Right atrium auricular region (tissue), 2 donors: ENCODE data around the gene ALMS1. TPM values are rescaled to one million over a fixed set of nuclear protein-coding genes. Genes with fewer than 3 reads are reported as not detected.

ENCODE experiments used
- DNase-seq: peaks from one replicate; pipeline ENCODE4 v3.0.0-alpha.2; 2019; ENCODE audit warnings: low spot score
- H3K27ac ChIP-seq, 2 donors: fragments of 200-600 bp; sonication (generic); 1 replicate in 1 of 2; 2 replicates in 1 of 2; pipeline ENCODE4 v1.5.1; 2016 to 2019
- H3K27me3 ChIP-seq, 2 donors: fragments of 200-600 bp; sonication (generic); one replicate each; pipeline versions ENCODE4 v1.5.1 to v1.6.0; 2017 to 2019
- H3K36me3 ChIP-seq: fragments of 200-600 bp; sonication (generic); one replicate; pipeline ENCODE4 v1.5.1; 2016
- H3K4me1 ChIP-seq, 2 donors: fragments of 200-600 bp; sonication (generic); one replicate each; pipeline versions ENCODE4 v1.5.1 to v1.6.0; 2017 to 2019
- H3K4me3 ChIP-seq, 2 donors: fragments of 200-600 bp; sonication (generic); 1 replicate in 1 of 2; 2 replicates in 1 of 2; pipeline ENCODE4 v1.5.1; 2017 to 2019; ENCODE audit warnings: mild to moderate bottlenecking in 1 of 2, moderate library complexity in 1 of 2
- H3K9me3 ChIP-seq, 2 donors: fragments of 200-600 bp; sonication (generic); one replicate each; pipeline ENCODE4 v1.5.1; 2019
- total RNA-seq, 2 donors: library from RNA; depleted of rRNA; stranded (reverse); fragments of >200 nt; gene quantifications; one replicate each; pipeline ENCODE4 v1.1.0, GENCODE V29; 2016
- TF ChIP-seq, protein P1 (sequence below), 2 donors: fragments of 200-600 bp; sonication (generic); IDR thresholded peaks; one replicate each; pipeline ENCODE4 v1.5.1; 2019; ENCODE audit warnings: antibody characterized with exemption in 2 of 2

The ALMS1 gene
- total RNA-seq, 2 donors from 2014 or later = 8.7 to 14.9 TPM

DNA sequence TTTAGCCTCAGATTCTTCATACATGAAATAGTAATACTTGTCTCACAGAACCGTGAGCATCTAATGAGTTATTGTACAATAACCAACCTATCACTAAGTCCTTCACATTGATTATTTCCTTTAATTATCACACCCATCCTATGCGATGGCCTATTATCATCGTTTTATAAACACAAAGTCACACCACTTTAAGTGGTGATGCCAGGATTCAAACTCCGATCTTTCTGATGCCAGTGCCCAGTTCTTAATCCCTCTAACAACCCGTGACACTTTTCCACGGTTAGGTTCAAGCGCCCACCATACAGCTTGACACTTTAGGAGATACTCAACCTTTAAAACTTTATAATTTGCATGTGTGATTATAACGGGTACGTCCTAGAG is 523 bp upstream of the ALMS1 start:
- TF ChIP-seq, protein P1, sequence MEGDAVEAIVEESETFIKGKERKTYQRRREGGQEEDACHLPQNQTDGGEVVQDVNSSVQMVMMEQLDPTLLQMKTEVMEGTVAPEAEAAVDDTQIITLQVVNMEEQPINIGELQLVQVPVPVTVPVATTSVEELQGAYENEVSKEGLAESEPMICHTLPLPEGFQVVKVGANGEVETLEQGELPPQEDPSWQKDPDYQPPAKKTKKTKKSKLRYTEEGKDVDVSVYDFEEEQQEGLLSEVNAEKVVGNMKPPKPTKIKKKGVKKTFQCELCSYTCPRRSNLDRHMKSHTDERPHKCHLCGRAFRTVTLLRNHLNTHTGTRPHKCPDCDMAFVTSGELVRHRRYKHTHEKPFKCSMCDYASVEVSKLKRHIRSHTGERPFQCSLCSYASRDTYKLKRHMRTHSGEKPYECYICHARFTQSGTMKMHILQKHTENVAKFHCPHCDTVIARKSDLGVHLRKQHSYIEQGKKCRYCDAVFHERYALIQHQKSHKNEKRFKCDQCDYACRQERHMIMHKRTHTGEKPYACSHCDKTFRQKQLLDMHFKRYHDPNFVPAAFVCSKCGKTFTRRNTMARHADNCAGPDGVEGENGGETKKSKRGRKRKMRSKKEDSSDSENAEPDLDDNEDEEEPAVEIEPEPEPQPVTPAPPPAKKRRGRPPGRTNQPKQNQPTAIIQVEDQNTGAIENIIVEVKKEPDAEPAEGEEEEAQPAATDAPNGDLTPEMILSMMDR (IDR thresholded peaks at IDR 0.05) = no peak
- Histone ChIP-seq H3K27me3 (no peaks in the 10 kb centered on the region), H3K4me1 (peaks cover 0 to 21% of the 10 kb centered on the region in 2 donors), H3K9me3 (no peaks in the 10 kb centered on the region), H3K27ac (peak overlapping the region; percentile 86 to 92), H3K36me3 (no peaks in the 10 kb centered on the region), H3K4me3 (peak overlapping the region; percentile 58 to 85)
- no peak for DNase-seq

- H3K4me3 ChIP-seq = peak overlapping the region; percentile 58 to 85
- peaks cover 0 to 21% of the 10 kb centered on the region in 2 donors for H3K4me1 ChIP-seq
- H3K36me3 ChIP-seq = no peaks in the 10 kb centered on the region
- peak overlapping the region; percentile 86 to 92 for H3K27ac ChIP-seq
- H3K27me3 ChIP-seq = no peaks in the 10 kb centered on the region
- DNase-seq = no peak
- TF ChIP-seq, protein P1 (IDR thresholded peaks at IDR 0.05) = no peak
- no peaks in the 10 kb centered on the region for H3K9me3 ChIP-seq
Measured at GRCh38 chr2:73386342-73386868, 769 bp downstream of the ALMS1 start.

- no peaks in the 10 kb centered on the region for H3K9me3 ChIP-seq
- peak overlapping the region; percentile 86 to 92 for H3K27ac ChIP-seq
- TF ChIP-seq, protein P1 (IDR thresholded peaks at IDR 0.05) = no peak
- peaks cover 0 to 21% of the 10 kb centered on the region in 2 donors for H3K4me1 ChIP-seq
- no peaks in the 10 kb centered on the region for H3K36me3 ChIP-seq
- no peak for DNase-seq
- peak overlapping the region; percentile 58 to 85 for H3K4me3 ChIP-seq
- no peaks in the 10 kb centered on the region for H3K27me3 ChIP-seq
Measured at GRCh38 chr2:73386894-73387636, 1.4 kb downstream of the ALMS1 start.

DNA sequence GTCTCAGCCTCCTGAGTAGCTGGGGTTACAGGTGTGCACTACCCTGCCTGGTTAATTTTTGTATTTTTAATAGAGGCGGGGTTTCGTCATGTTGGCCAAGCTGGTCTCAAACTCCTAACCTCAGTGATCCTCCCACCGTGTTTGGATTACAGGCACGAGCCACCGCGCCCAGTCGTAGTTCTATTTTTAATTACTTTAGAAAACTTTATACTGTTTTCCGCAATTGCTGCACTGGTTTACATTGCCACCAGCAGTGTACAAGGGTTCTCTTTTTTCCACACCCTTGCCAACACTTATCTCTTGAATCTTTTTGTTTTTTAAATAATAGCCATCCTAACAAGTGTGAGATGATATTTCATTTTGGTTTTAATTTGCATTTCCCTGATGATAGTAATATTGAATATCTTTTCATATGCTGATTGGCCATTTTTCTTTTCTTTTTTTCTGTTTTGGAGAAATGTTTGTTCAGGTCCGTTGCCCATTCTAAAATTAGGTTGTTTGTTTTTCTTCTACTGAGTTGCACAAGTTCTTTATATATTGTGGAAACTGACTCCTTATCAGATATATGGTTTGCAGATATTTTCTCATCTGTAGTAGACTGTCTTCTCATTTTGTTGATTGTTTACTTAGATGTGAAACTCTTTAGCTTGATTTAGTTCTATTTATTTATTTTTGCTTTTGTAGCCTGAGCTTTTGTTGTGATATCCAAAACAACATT is 16.9 kb downstream of the ALMS1 start:
- no peak for DNase-seq
- no peaks in the 10 kb centered on the region for H3K36me3 ChIP-seq
- H3K27me3 ChIP-seq = no peaks in the 10 kb centered on the region
- H3K4me1 ChIP-seq = no peaks in the 10 kb centered on the region
- peaks cover 0 to 32% of the 10 kb centered on the region in 2 donors for H3K9me3 ChIP-seq
- H3K27ac ChIP-seq = no peak overlapping the region
- no peak overlapping the region for H3K4me3 ChIP-seq
- TF ChIP-seq, protein P1 (IDR thresholded peaks at IDR 0.05) = no peak

GRCh38 chr2:73403237-73403636 is 17.6 kb downstream of the ALMS1 start:
- H3K4me3 ChIP-seq = no peak overlapping the region

More at GRCh38 chr2:73403237-73403636, 17.6 kb downstream of the ALMS1 start:
- H3K4me1 ChIP-seq = no peaks in the 10 kb centered on the region
- H3K27ac ChIP-seq = no peak overlapping the region
- H3K27me3 ChIP-seq = no peaks in the 10 kb centered on the region
- H3K36me3 ChIP-seq = no peaks in the 10 kb centered on the region
- DNase-seq = no peak
- TF ChIP-seq, protein P1 (IDR thresholded peaks at IDR 0.05) = no peak
- peaks cover 0 to 32% of the 10 kb centered on the region in 2 donors for H3K9me3 ChIP-seq
